CD4-positive, alpha-beta memory T cell (primary cell): Measurements from ENCODE around the gene COL16A1. TPM values are rescaled to one million over a fixed set of nuclear protein-coding genes. Genes with fewer than 3 reads are reported as not detected.
"Not testable (repeated sequence)": the region's sequence is repeated elsewhere in the genome, so short reads cannot be mapped to it uniquely, and the experiment has no call there.

Source experiments
- CTCF ChIA-PET: fragments of 350-600 bp; sonication (Branson Sonifier 250); formaldehyde crosslinking; loops from one replicate; lab custom pipeline; 2021; ENCODE audit warnings: inconsistent platforms; ENCODE audit not compliant: partially characterized antibody; lab: Charles Lee
- POLR2A ChIA-PET: fragments of 350-600 bp; sonication (Branson Sonifier 250); formaldehyde crosslinking; loops from one replicate; lab custom pipeline; 2021; ENCODE audit not compliant: partially characterized antibody; lab: Charles Lee
- DNase-seq, 5 donors: peaks; one replicate each; pipeline versions ENCODE4 v3.0.0 to v3.0.0-alpha.2; 2020 to 2022; ENCODE audit warnings: mixed read lengths in 1 of 5
- H3K27ac ChIP-seq: one replicate; pipeline ENCODE4 v1.7.0; 2013; ENCODE audit warnings: low read depth, low read length
- H3K27me3 ChIP-seq: 2 replicates; pipeline ENCODE4 v1.7.0; 2013; ENCODE audit warnings: mild to moderate bottlenecking, low read length, moderate library complexity; ENCODE audit not compliant: insufficient read depth
- H3K36me3 ChIP-seq: 2 replicates; pipeline ENCODE4 v1.7.0; 2013; ENCODE audit warnings: mild to moderate bottlenecking, low read length, moderate library complexity; ENCODE audit not compliant: insufficient read depth
- H3K4me1 ChIP-seq: 2 replicates; pipeline ENCODE4 v1.7.0; 2013; ENCODE audit warnings: mild to moderate bottlenecking, low read length, moderate library complexity; ENCODE audit not compliant: insufficient read depth
- H3K4me3 ChIP-seq, 2 donors: one replicate each; pipeline ENCODE4 v1.7.0; 2013; ENCODE audit warnings: low read length in 2 of 2, mild to moderate bottlenecking in 1 of 2
- H3K9me3 ChIP-seq, 2 donors: one replicate each; pipeline ENCODE4 v1.7.0; 2013; ENCODE audit warnings: low read length in 2 of 2, control low read depth in 1 of 2; ENCODE audit not compliant: control insufficient read depth in 1 of 2
- H3K27ac Mint-ChIP-seq, 7 donors: one replicate each; pipeline ENCODE4 v1.8.0; 2020 to 2021; ENCODE audit warnings: mixed read lengths in 7 of 7, mild to moderate bottlenecking in 6 of 7, inconsistent platforms in 3 of 7, moderate library complexity in 3 of 7
- H3K27me3 Mint-ChIP-seq, 2 donors: one replicate each; pipeline ENCODE4 v1.8.0; 2020 to 2021; ENCODE audit warnings: mixed read lengths in 2 of 2
- H3K36me3 Mint-ChIP-seq, 2 donors: one replicate each; pipeline ENCODE4 v1.8.0; 2020 to 2021; ENCODE audit warnings: mixed read lengths in 2 of 2, inconsistent platforms in 1 of 2, mild to moderate bottlenecking in 1 of 2
- H3K4me1 Mint-ChIP-seq, 4 donors: one replicate each; pipeline ENCODE4 v1.8.0; 2020 to 2021; ENCODE audit warnings: mixed read lengths in 4 of 4, mild to moderate bottlenecking in 1 of 4
- H3K4me3 Mint-ChIP-seq, 8 donors: one replicate each; pipeline ENCODE4 v1.8.0; 2020 to 2021; ENCODE audit warnings: mixed read lengths in 8 of 8, mild to moderate bottlenecking in 7 of 8, moderate library complexity in 6 of 8, inconsistent platforms in 3 of 8
- H3K9me3 Mint-ChIP-seq, 8 donors: one replicate each; pipeline ENCODE4 v1.8.0; 2020 to 2021; ENCODE audit warnings: mixed read lengths in 8 of 8, mild to moderate bottlenecking in 5 of 8, inconsistent platforms in 3 of 8, moderate library complexity in 1 of 8
- intact Hi-C: fragments of 100-400 bp; cut with micrococcal nuclease; formaldehyde crosslinking; loops from one replicate; pipeline ENCODE4 v1.15.1; 2023
- polyA plus RNA-seq, 2 donors: library from polyadenylated mRNA; unstranded; fragments of 300-500 nt; fragmentation: Illumina TruSeq; gene quantifications; one replicate each; pipeline ENCODE4 v1.2.3, GENCODE V29; 2021
- total RNA-seq, 2 experiments: library from RNA; stranded (reverse); gene quantifications; one replicate each; pipeline ENCODE4 v1.2.3, GENCODE V29; 2021

The COL16A1 gene
- total and polyA plus RNA-seq, 4 experiments from 2014 or later: not detected

DNA sequence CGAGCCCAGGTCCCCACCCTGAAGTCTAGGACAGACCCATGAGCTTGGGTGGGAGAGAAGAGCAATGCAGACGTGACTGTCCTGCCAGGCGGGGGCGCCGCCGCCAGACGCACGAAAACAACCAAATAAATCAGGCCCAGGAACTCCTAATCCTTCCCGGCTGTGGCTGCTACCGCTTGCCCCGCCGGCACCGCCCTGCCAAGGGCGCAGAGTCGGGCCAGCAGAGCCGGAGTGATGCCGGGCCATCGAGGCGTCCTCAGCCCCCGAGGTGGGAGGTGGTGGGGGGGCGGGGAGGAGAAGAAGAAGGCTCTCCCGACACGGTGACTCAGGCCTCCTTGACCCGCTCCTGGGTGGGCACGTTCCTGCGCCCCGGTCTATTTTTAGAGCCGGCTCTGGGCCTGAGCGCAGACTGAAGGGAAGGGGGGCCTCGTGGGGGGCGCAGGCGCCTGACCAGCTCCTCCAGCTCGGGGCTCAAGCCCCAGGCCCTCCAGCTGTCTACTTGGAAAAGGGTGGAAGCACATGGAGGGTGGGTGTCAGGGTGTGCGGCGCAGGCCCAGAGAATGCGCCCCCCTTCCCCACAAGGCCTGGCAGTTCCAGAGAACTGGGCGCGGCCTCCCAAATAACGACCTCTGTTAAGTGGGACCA, 10.7 kb upstream of the COL16A1 start:
- Mint-ChIP-seq H3K9me3 (peaks cover 0 to 2% (median 0%) of the 10 kb centered on the region in 8 donors), H3K27ac (peak overlapping the region in 1 of 7 donors; percentile 21), H3K27me3 (peaks cover 34 to 52% of the 10 kb centered on the region in 2 donors), H3K4me1 (peaks cover 7 to 23% (median 15%) of the 10 kb centered on the region in 4 donors), H3K4me3 (peak overlapping the region in 7 of 8 donors; percentile 51 to 82 (median 64)), H3K36me3 (no peaks in the 10 kb centered on the region)
- DNase-seq: peak in 4 of 5 donors; percentile 22 to 30 (median 27)
- intact Hi-C loops: loop anchor here (1.0 to 2.0 kb wide), 3 partner anchors 30 to 250 kb away; no protein-coding TSS in a partner anchor
- CTCF ChIA-PET: interaction anchor here (0.8 to 1.5 kb wide), 4 partner anchors 10 to 74 kb away, joined by 3 to 13 read pairs (median 4); no protein-coding TSS in a partner anchor
- Histone ChIP-seq H3K4me1 (peaks cover 18% of the 10 kb centered on the region), H3K4me3 (no peak overlapping the region), H3K9me3 (no peaks in the 10 kb centered on the region), H3K27me3 (no peaks in the 10 kb centered on the region), H3K27ac (no peak overlapping the region), H3K36me3 (no peaks in the 10 kb centered on the region)
- POLR2A ChIA-PET: no interaction called here

DNA sequence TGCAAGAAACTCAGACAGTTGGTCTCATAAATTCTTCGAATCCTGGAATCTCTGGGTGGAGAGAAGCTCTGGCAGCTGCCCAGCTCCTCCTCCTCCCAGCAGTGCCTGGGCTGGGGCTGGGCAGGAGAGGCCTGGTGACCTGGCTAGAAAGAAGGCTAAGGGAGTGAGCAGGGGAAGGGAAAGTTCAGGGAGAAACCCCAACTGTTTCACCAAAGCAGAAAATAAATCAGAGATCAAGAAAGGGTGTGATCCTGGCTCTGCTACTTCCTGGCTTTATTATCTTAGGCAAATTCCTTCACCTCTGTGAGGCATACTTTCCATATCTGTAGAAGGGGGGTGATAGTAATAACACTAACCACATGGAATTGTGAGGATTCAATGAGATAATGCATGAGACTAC, 8.8 kb upstream of the COL16A1 start:
- ChIA-PET POLR2A (no interaction called here), CTCF (interaction anchor here (1.0 kb wide), 1 partner anchor 33 kb away, joined by 6 read pairs; no protein-coding TSS in a partner anchor)
- Histone ChIP-seq H3K36me3 (no peaks in the 10 kb centered on the region), H3K27ac (no peak overlapping the region), H3K9me3 (no peaks in the 10 kb centered on the region), H3K4me3 (no peak overlapping the region), H3K4me1 (peaks cover 18% of the 10 kb centered on the region), H3K27me3 (no peaks in the 10 kb centered on the region)
- H3K27ac Mint-ChIP-seq: no peak overlapping the region
- DNase-seq: no peak
- peaks cover 0 to 2% (median 0%) of the 10 kb centered on the region in 8 donors for H3K9me3 Mint-ChIP-seq
- H3K36me3 Mint-ChIP-seq: no peaks in the 10 kb centered on the region
- H3K4me1 Mint-ChIP-seq: peaks cover 11 to 30% (median 22%) of the 10 kb centered on the region in 4 donors
- peaks cover 32 to 53% of the 10 kb centered on the region in 2 donors for H3K27me3 Mint-ChIP-seq
- H3K4me3 Mint-ChIP-seq: no peak overlapping the region
- intact Hi-C loops: no loop called here

DNA sequence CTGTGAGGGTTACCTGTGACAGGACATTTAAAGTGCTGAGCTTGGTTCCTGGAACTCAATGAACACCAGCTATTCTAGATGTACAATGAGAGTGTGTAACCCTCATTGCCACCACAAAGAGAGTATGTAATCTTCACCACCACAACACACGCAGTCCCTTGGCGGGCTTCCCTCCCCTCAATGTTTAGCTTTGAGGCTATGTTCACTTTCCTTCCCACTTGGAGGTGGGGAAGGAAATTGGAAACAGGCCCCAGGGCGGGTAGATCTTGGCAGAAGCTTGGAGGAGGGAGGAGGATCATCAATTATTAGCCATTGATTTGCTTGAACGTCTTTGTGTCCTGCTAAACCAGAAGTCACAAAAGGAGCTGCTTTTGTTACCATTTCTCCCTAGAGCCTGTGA, 8.3 kb upstream of the COL16A1 start:
- ChIA-PET POLR2A (no interaction called here), CTCF (interaction anchor here (0.7 to 2.0 kb wide), 4 partner anchors 33 to 261 kb away, joined by 3 to 14 read pairs (median 4); no protein-coding TSS in a partner anchor)
- Mint-ChIP-seq H3K27me3 (peaks cover 33 to 48% of the 10 kb centered on the region in 2 donors), H3K9me3 (peaks cover 0 to 2% (median 0%) of the 10 kb centered on the region in 8 donors), H3K4me3 (no peak overlapping the region), H3K36me3 (no peaks in the 10 kb centered on the region), H3K27ac (no peak overlapping the region), H3K4me1 (peaks cover 12 to 36% (median 24%) of the 10 kb centered on the region in 4 donors)
- H3K4me3 ChIP-seq: no peak overlapping the region
- H3K27me3 ChIP-seq: no peaks in the 10 kb centered on the region
- intact Hi-C loops: no loop called here
- no peaks in the 10 kb centered on the region for H3K9me3 ChIP-seq
- no peak overlapping the region for H3K27ac ChIP-seq
- DNase-seq: no peak
- peaks cover 18% of the 10 kb centered on the region for H3K4me1 ChIP-seq
- H3K36me3 ChIP-seq: no peaks in the 10 kb centered on the region

DNA sequence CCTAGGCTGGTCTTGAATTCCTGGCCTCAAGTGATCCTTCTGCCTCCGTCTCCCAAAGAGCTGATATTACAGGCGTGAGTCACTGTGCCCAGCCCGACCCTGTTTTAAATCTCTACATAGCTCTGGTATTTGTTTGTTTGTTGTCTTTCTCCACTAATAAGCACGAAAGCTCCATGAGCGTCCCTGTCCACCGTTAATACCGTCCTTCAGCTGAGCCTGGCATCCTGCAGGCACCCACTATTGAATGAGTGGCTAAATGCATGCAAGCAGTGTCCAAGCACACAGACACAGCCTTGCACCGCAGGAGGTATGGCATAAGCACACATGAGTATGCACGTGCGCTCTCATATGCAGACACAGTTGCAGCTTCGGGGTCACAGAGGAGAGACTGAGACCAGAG, 4.5 kb upstream of the COL16A1 start:
- H3K27ac ChIP-seq: no peak overlapping the region
- intact Hi-C loops: no loop called here
- no peak overlapping the region for H3K4me3 ChIP-seq
- no peak overlapping the region for H3K27ac Mint-ChIP-seq
- ChIA-PET CTCF (interaction anchor here (1.3 kb wide), 1 partner anchor 47 kb away, joined by 3 read pairs; no protein-coding TSS in a partner anchor), POLR2A (no interaction called here)
- DNase-seq: no peak
- peaks cover 15% of the 10 kb centered on the region for H3K4me1 ChIP-seq
- peaks cover 19 to 42% (median 21%) of the 10 kb centered on the region in 4 donors for H3K4me1 Mint-ChIP-seq
- no peaks in the 10 kb centered on the region for H3K36me3 Mint-ChIP-seq
- no peaks in the 10 kb centered on the region for H3K9me3 ChIP-seq
- no peaks in the 10 kb centered on the region for H3K9me3 Mint-ChIP-seq
- H3K36me3 ChIP-seq: no peaks in the 10 kb centered on the region
- no peak overlapping the region for H3K4me3 Mint-ChIP-seq
- H3K27me3 Mint-ChIP-seq: peaks cover 33 to 42% of the 10 kb centered on the region in 2 donors
- peaks cover 5% of the 10 kb centered on the region for H3K27me3 ChIP-seq

DNA sequence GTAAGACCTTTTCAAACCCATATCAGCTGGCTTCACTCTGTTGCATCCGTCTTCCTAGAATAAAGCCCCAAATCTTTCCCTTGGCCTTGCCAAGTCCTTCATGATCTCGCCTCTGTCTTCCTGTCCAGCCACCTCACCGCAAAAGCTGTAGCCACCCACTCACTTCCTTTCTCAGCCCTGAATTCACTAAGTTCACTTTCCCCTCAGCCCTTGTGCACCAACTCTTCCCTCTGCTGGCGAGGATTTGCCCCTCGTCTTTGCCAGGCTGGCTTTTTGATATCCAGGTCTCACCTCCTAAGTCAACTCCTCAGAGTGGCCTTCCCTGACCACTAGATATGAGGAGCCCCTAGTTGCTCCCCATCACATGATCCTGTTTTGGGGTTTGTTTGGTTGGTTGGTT, 3.9 kb upstream of the COL16A1 start:
- Histone ChIP-seq H3K36me3 (no peaks in the 10 kb centered on the region), H3K9me3 (no peaks in the 10 kb centered on the region), H3K27me3 (peaks cover 5% of the 10 kb centered on the region), H3K27ac (no peak overlapping the region), H3K4me1 (peaks cover 15% of the 10 kb centered on the region), H3K4me3 (no peak overlapping the region)
- H3K9me3 Mint-ChIP-seq: no peaks in the 10 kb centered on the region
- H3K4me1 Mint-ChIP-seq: peaks cover 19 to 46% (median 21%) of the 10 kb centered on the region in 4 donors
- no peak overlapping the region for H3K4me3 Mint-ChIP-seq
- H3K36me3 Mint-ChIP-seq: no peaks in the 10 kb centered on the region
- H3K27me3 Mint-ChIP-seq: peaks cover 36 to 40% of the 10 kb centered on the region in 2 donors
- intact Hi-C loops: no loop called here
- ChIA-PET POLR2A (no interaction called here), CTCF (interaction anchor here (0.6 to 1.3 kb wide), 2 partner anchors 46 to 124 kb away, joined by 3 read pairs; no protein-coding TSS in a partner anchor)
- no peak overlapping the region for H3K27ac Mint-ChIP-seq
- DNase-seq: no peak

DNA sequence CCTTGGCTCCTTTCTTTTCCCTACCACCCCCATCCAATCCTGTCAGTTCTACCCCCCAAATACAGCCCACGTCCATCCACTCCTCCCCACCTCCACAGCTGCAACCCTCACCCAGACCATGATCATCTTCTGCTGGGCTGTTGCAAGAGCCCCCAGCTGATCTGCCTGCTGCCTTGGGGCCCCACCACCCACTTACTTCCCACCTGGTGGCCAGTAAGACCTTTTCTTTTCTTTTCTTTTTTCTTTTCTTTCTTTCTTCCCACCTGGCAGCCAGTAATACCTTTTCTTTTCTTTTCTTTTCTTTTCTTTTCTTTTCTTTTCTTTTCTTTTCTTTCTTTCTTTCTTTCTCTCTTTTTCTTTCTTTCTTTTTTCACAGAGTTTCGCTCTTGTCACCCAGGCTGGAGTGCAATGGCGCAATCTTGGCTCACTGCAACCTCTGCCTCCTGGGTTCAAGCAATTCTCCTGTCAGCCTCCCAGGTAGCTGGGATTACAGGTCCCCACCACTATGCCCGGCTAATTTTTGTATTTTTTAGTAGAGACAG, 3.3 kb upstream of the COL16A1 start:
- H3K27me3 Mint-ChIP-seq: peaks cover 34 to 37% of the 10 kb centered on the region in 2 donors
- H3K9me3 ChIP-seq, H3K27ac ChIP-seq, H3K4me3 ChIP-seq, DNase-seq, H3K9me3 Mint-ChIP-seq, H3K36me3 Mint-ChIP-seq, H3K4me3 Mint-ChIP-seq, H3K27me3 ChIP-seq, intact Hi-C loops, POLR2A ChIA-PET, H3K36me3 ChIP-seq: not testable (repeated sequence)
- peak overlapping the region in 1 of 7 donors; percentile 6 for H3K27ac Mint-ChIP-seq
- H3K4me1 ChIP-seq: peaks cover 15% of the 10 kb centered on the region
- peaks cover 19 to 46% (median 21%) of the 10 kb centered on the region in 4 donors for H3K4me1 Mint-ChIP-seq
- CTCF ChIA-PET: interaction anchor here (0.6 kb wide), 1 partner anchor 123 kb away, joined by 3 read pairs; no protein-coding TSS in a partner anchor

DNA sequence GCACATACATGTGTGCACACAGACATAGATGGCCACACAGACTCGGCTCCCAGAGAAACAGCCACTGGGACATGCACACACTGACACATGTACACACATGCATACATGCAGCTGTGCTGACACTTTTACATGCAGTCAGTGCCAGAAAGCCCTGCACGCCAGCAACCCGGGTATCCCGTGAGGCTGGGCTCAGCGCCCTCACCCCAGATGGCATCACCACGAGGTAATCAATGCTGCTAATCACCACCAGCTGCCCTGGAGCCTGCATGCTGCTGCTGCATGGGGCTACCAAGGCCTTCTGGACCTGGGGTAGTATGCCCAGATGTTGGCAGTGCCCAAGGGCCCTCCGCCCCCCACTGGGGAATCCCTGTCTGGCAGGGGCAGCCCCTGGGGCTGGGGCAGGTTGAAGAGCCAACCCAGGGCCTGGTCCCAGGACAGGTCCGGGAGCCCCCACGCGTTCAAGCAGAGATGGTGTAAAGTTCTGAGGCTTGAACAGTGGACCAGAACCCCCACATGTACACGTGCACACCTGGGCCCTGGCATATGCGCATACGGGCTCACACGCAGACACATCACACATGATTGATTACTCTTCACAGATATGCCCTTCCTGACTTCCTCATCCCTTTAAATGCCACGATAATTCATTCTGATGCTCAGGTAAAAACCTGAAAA, 2.7 kb upstream of the COL16A1 start:
- Histone ChIP-seq H3K36me3 (no peaks in the 10 kb centered on the region), H3K27me3 (peaks cover 5% of the 10 kb centered on the region), H3K27ac (no peak overlapping the region), H3K4me3 (no peak overlapping the region), H3K9me3 (no peaks in the 10 kb centered on the region), H3K4me1 (peaks cover 15% of the 10 kb centered on the region)
- no peak overlapping the region for H3K4me3 Mint-ChIP-seq
- H3K9me3 Mint-ChIP-seq: no peaks in the 10 kb centered on the region
- peak overlapping the region in 1 of 7 donors; percentile 6 for H3K27ac Mint-ChIP-seq
- H3K36me3 Mint-ChIP-seq: no peaks in the 10 kb centered on the region
- peaks cover 33 to 35% of the 10 kb centered on the region in 2 donors for H3K27me3 Mint-ChIP-seq
- CTCF ChIA-PET: no interaction called here
- POLR2A ChIA-PET: no interaction called here
- no peak for DNase-seq
- intact Hi-C loops: no loop called here
- peaks cover 19 to 49% (median 21%) of the 10 kb centered on the region in 4 donors for H3K4me1 Mint-ChIP-seq
